Stomach (tissue), 9 donors: Measurements from ENCODE around the gene HOXB6. TPM values are rescaled to one million over a fixed set of nuclear protein-coding genes. Genes with fewer than 3 reads are reported as not detected.

Experiments
- DNase-seq, 2 donors: peaks; one replicate each; pipeline versions ENCODE4 v3.0.0 to v3.0.0-alpha.2; 2013 to 2019
- H3K27ac ChIP-seq, 5 donors: fragments of 200-600 bp in 4 of 5; sonication (generic) in 4 of 5; one replicate each; pipeline ENCODE4 v1.5.1; 2013 to 2019; ENCODE audit warnings: mild to moderate bottlenecking in 1 of 5, moderate library complexity in 1 of 5
- H3K27me3 ChIP-seq, 3 donors: fragments of 200-600 bp; sonication (generic); one replicate each; pipeline ENCODE4 v1.5.1; 2017 to 2019; ENCODE audit warnings: mixed run types in 1 of 3
- H3K36me3 ChIP-seq, 4 donors: fragments of 200-600 bp; sonication (generic); 1 replicate in 3 of 4; 2 replicates in 1 of 4; pipeline ENCODE4 v1.5.1; 2016 to 2019
- H3K4me1 ChIP-seq, 4 donors: fragments of 200-600 bp; sonication (generic); one replicate each; pipeline ENCODE4 v1.5.1; 2016 to 2019
- H3K4me3 ChIP-seq, 4 donors: fragments of 200-600 bp; sonication (generic) in 3 of 4; one replicate each; pipeline ENCODE4 v1.5.1; 2016 to 2019; ENCODE audit warnings: mild to moderate bottlenecking in 1 of 4
- H3K9me3 ChIP-seq, 4 donors: fragments of 200-600 bp; sonication (generic); one replicate each; pipeline ENCODE4 v1.5.1; 2016 to 2019
- CTCF ChIP-seq, 7 experiments: fragments of 450-650 bp in 4 of 7; fragments of 200-600 bp in 3 of 7; sonication (generic) in 3 of 7; IDR thresholded peaks; one replicate each; pipeline ENCODE4 v1.5.1; 2016 to 2019; ENCODE audit warnings: antibody characterized with exemption in 7 of 7, control low read depth in 2 of 7, mild to moderate bottlenecking in 1 of 7
- EP300 ChIP-seq: sonication (generic); formaldehyde crosslinking; IDR thresholded peaks from one replicate; pipeline ENCODE4 v1.6.1; 2017; ENCODE audit warnings: antibody characterized with exemption
- POLR2A ChIP-seq, 4 donors: fragments of 450-650 bp; IDR thresholded peaks; one replicate each; pipeline ENCODE4 v1.6.1; 2016; ENCODE audit warnings: antibody characterized with exemption in 4 of 4, control low read depth in 2 of 4, mild to moderate bottlenecking in 1 of 4, moderate library complexity in 1 of 4
- POLR2AphosphoS5 ChIP-seq, 3 donors: sonication (generic); formaldehyde crosslinking; IDR thresholded peaks; one replicate each; pipeline ENCODE4 v1.6.1; 2016; ENCODE audit warnings: antibody characterized with exemption in 3 of 3
- WGBS, 5 donors: extraction: QIAGEN DNeasy Blood & Tissue Kit in 3 of 5; methylation state at CpG; one replicate each; pipeline versions ENCODE4 v1.1.5 to v1.1.7; 2013 to 2018; 5-methylcytosine and 5-hydroxymethylcytosine counted together
- intact Hi-C: fragments of 100-400 bp; cut with DNase I; formaldehyde crosslinking; loops from one replicate; pipeline ENCODE4 v1.15.1; 2023; ENCODE audit warnings: low total_unique reads
- polyA plus RNA-seq, 3 donors: library from polyadenylated mRNA; stranded (reverse); fragments of 200-250 nt; gene quantifications; one replicate each; pipeline ENCODE4 v1.2.3, GENCODE V29; 2013
- total RNA-seq, 5 donors: library from RNA; depleted of rRNA; stranded (reverse); fragments of >200 nt; gene quantifications; one replicate each; pipeline versions ENCODE4 v1.1.0 to v1.2.3, GENCODE V29; 2014 to 2016
- donor health status: healthy with polysubstance abuse.
- donor health status: Bipolar disorder and iron deficiency.
- donor health status: healthy.

The HOXB6 gene
- total and polyA plus RNA-seq, 8 donors, result 4.2 to 150 (median 10.9) TPM

- Histone ChIP-seq H3K9me3 (peaks cover 0 to 3% (median 0%) of the 10 kb centered on the region in 4 donors), H3K4me3 (peak overlapping the region in 1 of 4 donors; percentile 5), H3K27me3 (peaks cover 0 to 100% (median 100%) of the 10 kb centered on the region in 3 donors), H3K4me1 (peaks cover 3 to 45% (median 36%) of the 10 kb centered on the region in 4 donors), H3K36me3 (no peaks in the 10 kb centered on the region), H3K27ac (peak overlapping the region in 2 of 5 donors; percentile 81 to 95)
- WGBS, 5 donors, result 36 to 64% (median 42%) methylated on average over 41 of the region's 41 CpGs
- DNase-seq, result no peak
- TF ChIP-seq EP300 (no peak), POLR2A (IDR thresholded peaks at IDR 0.05) (no peak), CTCF (IDR thresholded peaks at IDR 0.05) (no peak), POLR2AphosphoS5 (IDR thresholded peaks at IDR 0.05) (no peak)
- intact Hi-C loops, result no loop called here
Observed at GRCh38 chr17:48605991-48606891, 1.5 kb upstream of the HOXB6 start.

- H3K27ac ChIP-seq, result peak overlapping the region in 2 of 5 donors; percentile 81 to 95
- no peak for TF ChIP-seq CTCF (IDR thresholded peaks at IDR 0.05)
- no peak for TF ChIP-seq EP300
- TF ChIP-seq POLR2AphosphoS5 (IDR thresholded peaks at IDR 0.05), result no peak
- no peak for TF ChIP-seq POLR2A (IDR thresholded peaks at IDR 0.05)
- intact Hi-C loops, result no loop called here
- H3K4me1 ChIP-seq, result peaks cover 0 to 39% (median 33%) of the 10 kb centered on the region in 4 donors
- DNase-seq, result no peak
- H3K36me3 ChIP-seq, result no peaks in the 10 kb centered on the region
- peaks cover 0 to 3% (median 0%) of the 10 kb centered on the region in 4 donors for H3K9me3 ChIP-seq
- peaks cover 0 to 100% (median 100%) of the 10 kb centered on the region in 3 donors for H3K27me3 ChIP-seq
- H3K4me3 ChIP-seq, result peak overlapping the region in 2 of 4 donors; percentile 47 to 49
- WGBS, 5 donors, result 31 to 68% (median 43%) methylated on average over 10 of the region's 10 CpGs
Observed at GRCh38 chr17:48605409-48605919, 678 bp upstream of the HOXB6 start.

- H3K4me3 ChIP-seq, result peak overlapping the region; percentile 25 to 49 (median 43)
- peaks cover 0 to 100% (median 100%) of the 10 kb centered on the region in 3 donors for H3K27me3 ChIP-seq
- no peak for DNase-seq
- peaks cover 0 to 3% (median 0%) of the 10 kb centered on the region in 4 donors for H3K9me3 ChIP-seq
- no peaks in the 10 kb centered on the region for H3K36me3 ChIP-seq
- peaks cover 0 to 39% (median 25%) of the 10 kb centered on the region in 4 donors for H3K4me1 ChIP-seq
- 13 to 39% (median 20%) methylated on average over 20 to 21 of the region's 21 CpGs for WGBS, 5 donors
- intact Hi-C loops, result no loop called here
- TF ChIP-seq POLR2AphosphoS5 (IDR thresholded peaks at IDR 0.05) (peak in 1 of 3 donors; percentile 24), EP300 (no peak), CTCF (IDR thresholded peaks at IDR 0.05) (no peak), POLR2A (IDR thresholded peaks at IDR 0.05) (no peak)
- H3K27ac ChIP-seq, result peak overlapping the region in 4 of 5 donors; percentile 52 to 95 (median 73)
Observed at GRCh38 chr17:48603959-48604769, 622 bp downstream of the HOXB6 start.
